ENCODE measurements around the gene DNAJB11. TPM values are rescaled to one million over a fixed set of nuclear protein-coding genes. Genes with fewer than 3 reads are reported as not detected.

The DNAJB11 gene
- polyA plus RNA-seq, 1 experiment: 56.2 TPM

DNA sequence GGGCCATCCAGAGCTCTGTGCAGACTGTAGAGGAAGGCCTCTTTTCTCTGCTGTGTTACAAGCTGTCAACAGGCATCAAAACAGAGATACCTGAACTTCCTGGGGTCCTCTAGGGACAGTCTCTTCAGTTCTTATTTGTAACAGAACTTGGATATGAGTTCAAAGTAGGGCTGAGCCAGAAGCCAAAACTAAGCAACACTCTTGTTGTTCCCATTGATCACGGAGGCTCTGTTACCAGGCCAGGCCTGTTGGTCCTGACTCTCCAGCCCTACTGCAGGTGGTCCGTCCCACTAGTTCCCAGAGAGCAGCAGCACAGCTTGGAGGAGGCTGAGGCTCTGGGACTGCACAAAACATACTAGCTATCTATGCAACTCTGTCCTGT is 29.3 kb downstream of the DNAJB11 start:
- Histone ChIP-seq H3K27ac (ENCODE audit: low read depth, low read length) (no peak overlapping the region), H3K27me3 (ENCODE audit: control insufficient read depth, insufficient read depth, low read length) (peaks cover 4% of the 10 kb centered on the region), H3K9me3 (ENCODE audit: control insufficient read depth, insufficient read depth, low read length) (no peaks in the 10 kb centered on the region), H3K4me3 (ENCODE audit: low read depth, low read length) (no peak overlapping the region)
- DNase-seq (ENCODE audit: low read depth, low spot score): no peak
- TF ChIP-seq, protein P1, sequence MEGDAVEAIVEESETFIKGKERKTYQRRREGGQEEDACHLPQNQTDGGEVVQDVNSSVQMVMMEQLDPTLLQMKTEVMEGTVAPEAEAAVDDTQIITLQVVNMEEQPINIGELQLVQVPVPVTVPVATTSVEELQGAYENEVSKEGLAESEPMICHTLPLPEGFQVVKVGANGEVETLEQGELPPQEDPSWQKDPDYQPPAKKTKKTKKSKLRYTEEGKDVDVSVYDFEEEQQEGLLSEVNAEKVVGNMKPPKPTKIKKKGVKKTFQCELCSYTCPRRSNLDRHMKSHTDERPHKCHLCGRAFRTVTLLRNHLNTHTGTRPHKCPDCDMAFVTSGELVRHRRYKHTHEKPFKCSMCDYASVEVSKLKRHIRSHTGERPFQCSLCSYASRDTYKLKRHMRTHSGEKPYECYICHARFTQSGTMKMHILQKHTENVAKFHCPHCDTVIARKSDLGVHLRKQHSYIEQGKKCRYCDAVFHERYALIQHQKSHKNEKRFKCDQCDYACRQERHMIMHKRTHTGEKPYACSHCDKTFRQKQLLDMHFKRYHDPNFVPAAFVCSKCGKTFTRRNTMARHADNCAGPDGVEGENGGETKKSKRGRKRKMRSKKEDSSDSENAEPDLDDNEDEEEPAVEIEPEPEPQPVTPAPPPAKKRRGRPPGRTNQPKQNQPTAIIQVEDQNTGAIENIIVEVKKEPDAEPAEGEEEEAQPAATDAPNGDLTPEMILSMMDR (IDR thresholded peaks at IDR 0.05; ENCODE audit: low read depth, low read length): no peak
- POLR2A ChIA-PET: no interaction called here
- CTCF ChIA-PET: interaction anchor here (0.6 to 3.1 kb wide), 5 partner anchors 10 to 622 kb away, joined by 3 to 10 read pairs (median 4); partner anchors contain the start of gene AHSG

DNA sequence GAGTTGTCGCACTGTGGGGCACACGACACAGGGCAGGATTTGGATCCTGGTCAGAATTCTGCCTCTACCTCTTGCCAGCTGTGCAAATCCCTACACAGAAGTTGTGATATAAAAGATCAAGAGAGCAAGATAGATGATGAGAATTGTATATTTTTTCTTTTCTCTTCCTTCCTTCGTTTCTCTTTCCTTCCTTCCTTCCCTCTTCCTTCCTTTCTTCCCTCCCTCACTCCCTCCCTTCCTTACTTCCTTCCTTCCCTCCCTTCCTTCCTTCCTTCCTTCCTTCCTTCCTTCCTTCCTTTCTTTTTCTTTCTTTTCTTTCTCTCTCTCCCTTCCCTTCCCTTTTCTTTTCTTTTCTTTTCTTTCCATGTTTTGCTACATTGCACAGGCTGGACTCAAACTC is 30.4 kb downstream of the DNAJB11 start:
- POLR2A ChIA-PET: no interaction called here
- no peak for DNase-seq (ENCODE audit: low read depth, low spot score)
- Histone ChIP-seq H3K27me3 (ENCODE audit: control insufficient read depth, insufficient read depth, low read length) (peaks cover 4% of the 10 kb centered on the region), H3K27ac (ENCODE audit: low read depth, low read length) (no peak overlapping the region), H3K9me3 (ENCODE audit: control insufficient read depth, insufficient read depth, low read length) (no peaks in the 10 kb centered on the region), H3K4me3 (ENCODE audit: low read depth, low read length) (no peak overlapping the region)
- CTCF ChIA-PET: interaction anchor here (1.2 to 3.1 kb wide), 2 partner anchors 16 to 624 kb away, joined by 4 to 10 read pairs; no protein-coding TSS in a partner anchor
- TF ChIP-seq, protein P1 (IDR thresholded peaks at IDR 0.05; ENCODE audit: low read depth, low read length): no peak

DNA sequence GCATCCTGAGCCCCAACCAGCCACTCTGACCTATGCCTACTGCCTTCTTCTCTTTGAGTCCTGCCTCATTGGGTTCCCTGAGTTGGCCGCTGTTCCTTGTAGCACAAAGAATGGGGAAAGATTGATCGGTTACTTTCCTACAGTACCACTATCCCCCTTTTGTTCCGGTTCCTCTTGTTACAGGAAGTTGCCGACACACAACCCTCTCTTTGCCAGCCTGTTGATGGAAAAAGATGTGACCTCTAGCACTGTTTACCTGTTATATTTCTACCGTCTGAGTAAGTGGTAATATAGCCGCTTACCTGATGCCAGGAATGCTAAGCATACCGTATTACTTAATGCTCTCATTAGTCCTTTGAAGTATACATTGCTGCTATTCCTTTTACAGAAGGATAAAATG is 32.6 kb downstream of the DNAJB11 start:
- H3K27ac ChIP-seq (ENCODE audit: low read depth, low read length): no peak overlapping the region
- no peaks in the 10 kb centered on the region for H3K9me3 ChIP-seq (ENCODE audit: control insufficient read depth, insufficient read depth, low read length)
- no peak for DNase-seq (ENCODE audit: low read depth, low spot score)
- ChIA-PET CTCF (interaction anchor here (1.3 to 3.3 kb wide), 2 partner anchors 12 to 14 kb away, joined by 4 to 22 read pairs; no protein-coding TSS in a partner anchor), POLR2A (no interaction called here)
- TF ChIP-seq, protein P1 (IDR thresholded peaks at IDR 0.05; ENCODE audit: low read depth, low read length): no peak
- H3K4me3 ChIP-seq (ENCODE audit: low read depth, low read length): no peak overlapping the region
- peaks cover 4% of the 10 kb centered on the region for H3K27me3 ChIP-seq (ENCODE audit: control insufficient read depth, insufficient read depth, low read length)

DNA sequence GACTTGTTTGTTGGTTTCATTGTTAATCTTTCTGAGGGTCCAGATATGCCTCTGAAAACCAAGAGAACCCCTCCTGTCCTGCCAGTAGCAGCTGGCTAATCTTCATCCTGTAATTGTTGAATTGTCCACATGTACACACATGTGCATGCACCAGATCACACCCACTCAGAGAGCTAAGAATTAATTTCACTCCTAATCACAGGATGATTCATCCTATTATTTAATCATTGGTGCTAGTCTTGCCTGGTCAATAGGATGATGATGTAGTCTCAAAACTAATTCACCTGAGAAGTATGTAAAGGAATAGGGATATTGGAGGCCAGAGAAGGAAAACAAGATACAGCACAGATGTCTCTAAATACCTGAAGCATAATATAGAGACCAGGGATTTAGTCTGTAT is 34.6 kb downstream of the DNAJB11 start:
- H3K4me3 ChIP-seq (ENCODE audit: low read depth, low read length): no peak overlapping the region
- ChIA-PET CTCF (interaction anchor here (1.1 to 3.3 kb wide), 2 partner anchors 10 to 11 kb away, joined by 3 to 22 read pairs; no protein-coding TSS in a partner anchor), POLR2A (no interaction called here)
- TF ChIP-seq, protein P1 (IDR thresholded peaks at IDR 0.05; ENCODE audit: low read depth, low read length): no peak
- no peak for DNase-seq (ENCODE audit: low read depth, low spot score)
- H3K9me3 ChIP-seq (ENCODE audit: control insufficient read depth, insufficient read depth, low read length): no peaks in the 10 kb centered on the region
- H3K27me3 ChIP-seq (ENCODE audit: control insufficient read depth, insufficient read depth, low read length): peaks cover 5% of the 10 kb centered on the region
- H3K27ac ChIP-seq (ENCODE audit: low read depth, low read length): no peak overlapping the region

DNA sequence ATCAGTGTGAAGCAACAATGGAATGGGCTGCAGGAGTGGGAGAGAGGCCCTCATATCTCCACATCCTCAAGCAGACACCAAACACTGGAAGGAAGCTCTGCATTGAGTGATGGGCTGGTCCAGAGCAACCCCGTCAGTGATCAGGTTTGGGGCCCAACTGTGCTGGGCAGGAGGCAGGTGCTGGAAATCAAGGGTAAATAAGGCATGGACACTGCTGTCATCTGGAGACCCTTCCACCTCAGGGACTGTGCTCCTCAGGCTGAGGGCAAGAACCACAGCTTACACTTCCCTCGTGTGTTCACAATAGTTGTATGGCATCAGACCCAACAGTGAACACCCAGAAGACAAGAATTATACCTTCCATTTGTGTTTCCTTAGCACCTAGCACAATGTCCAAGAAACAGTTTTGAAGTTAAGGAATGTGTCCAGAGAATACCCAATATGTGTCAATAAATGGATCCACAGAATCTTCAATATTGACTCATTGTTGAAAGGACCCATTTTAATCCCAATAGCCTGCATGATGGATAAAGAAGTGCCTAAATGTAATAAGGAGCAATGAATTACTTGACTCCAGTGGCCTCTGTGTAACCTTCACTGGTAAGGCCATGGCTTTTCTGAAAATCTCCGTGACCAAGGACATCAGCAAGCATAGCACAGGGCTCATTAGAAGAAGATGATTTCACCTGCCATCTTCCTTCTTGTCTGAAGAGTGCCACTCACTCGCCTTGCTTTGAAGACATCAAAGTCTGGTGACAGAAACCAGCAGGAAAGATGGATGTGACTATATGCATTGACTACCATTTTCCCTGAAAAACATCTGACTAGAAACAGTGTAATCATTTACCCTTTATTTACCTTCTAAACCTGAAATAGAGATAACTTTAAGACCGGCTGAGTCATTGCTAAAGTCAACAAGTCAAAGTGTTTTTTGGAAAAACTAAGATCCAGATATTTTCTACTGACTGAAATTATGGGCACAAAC is 35.3 kb downstream of the DNAJB11 start:
- Histone ChIP-seq H3K27me3 (ENCODE audit: control insufficient read depth, insufficient read depth, low read length) (peaks cover 5% of the 10 kb centered on the region), H3K4me3 (ENCODE audit: low read depth, low read length) (no peak overlapping the region), H3K27ac (ENCODE audit: low read depth, low read length) (no peak overlapping the region), H3K9me3 (ENCODE audit: control insufficient read depth, insufficient read depth, low read length) (no peaks in the 10 kb centered on the region)
- TF ChIP-seq, protein P1 (IDR thresholded peaks at IDR 0.05; ENCODE audit: low read depth, low read length): no peak
- DNase-seq (ENCODE audit: low read depth, low spot score): no peak
- ChIA-PET POLR2A (no interaction called here), CTCF (interaction anchor here (1.1 to 3.3 kb wide), 2 partner anchors 9 to 11 kb away, joined by 3 to 22 read pairs; no protein-coding TSS in a partner anchor)

Measured in AG04450 (cell line).